ENCODE measurements around the gene ADD3.

DNA sequence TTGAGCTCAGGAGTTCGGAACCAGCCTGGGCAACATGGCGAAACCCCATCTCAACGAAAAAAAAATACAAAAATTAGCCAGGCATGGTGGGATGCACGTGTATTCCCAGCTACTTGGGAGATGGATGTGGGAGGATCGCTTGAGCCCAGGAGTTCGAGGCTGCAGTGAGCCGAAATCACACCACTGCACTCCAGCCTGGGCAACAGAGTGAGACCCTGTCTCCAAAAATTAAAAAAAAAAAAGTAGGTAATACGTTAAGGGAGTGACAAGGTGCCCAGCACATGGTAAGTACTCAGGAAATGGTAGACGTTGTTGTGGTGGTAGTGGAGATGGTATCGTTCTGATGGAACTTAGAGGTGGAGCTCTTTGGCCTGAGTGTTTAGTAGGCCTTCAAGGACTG lies 43.5 kb upstream of the ADD3 start:
- TF ChIP-seq CTCF (IDR thresholded peaks at IDR 0.05) (no peak), POLR2A (IDR thresholded peaks at IDR 0.05) (no peak)

Data from body of pancreas (tissue), 4 donors.